ENCODE results near the gene SHBG.
A peak's percentile ranks its signal among the peaks of the same experiment; 100 is the strongest.
"Not testable (repeated sequence)": the region's sequence is repeated elsewhere in the genome, so short reads cannot be mapped to it uniquely, and the experiment has no call there.

SHBG gene

DNA sequence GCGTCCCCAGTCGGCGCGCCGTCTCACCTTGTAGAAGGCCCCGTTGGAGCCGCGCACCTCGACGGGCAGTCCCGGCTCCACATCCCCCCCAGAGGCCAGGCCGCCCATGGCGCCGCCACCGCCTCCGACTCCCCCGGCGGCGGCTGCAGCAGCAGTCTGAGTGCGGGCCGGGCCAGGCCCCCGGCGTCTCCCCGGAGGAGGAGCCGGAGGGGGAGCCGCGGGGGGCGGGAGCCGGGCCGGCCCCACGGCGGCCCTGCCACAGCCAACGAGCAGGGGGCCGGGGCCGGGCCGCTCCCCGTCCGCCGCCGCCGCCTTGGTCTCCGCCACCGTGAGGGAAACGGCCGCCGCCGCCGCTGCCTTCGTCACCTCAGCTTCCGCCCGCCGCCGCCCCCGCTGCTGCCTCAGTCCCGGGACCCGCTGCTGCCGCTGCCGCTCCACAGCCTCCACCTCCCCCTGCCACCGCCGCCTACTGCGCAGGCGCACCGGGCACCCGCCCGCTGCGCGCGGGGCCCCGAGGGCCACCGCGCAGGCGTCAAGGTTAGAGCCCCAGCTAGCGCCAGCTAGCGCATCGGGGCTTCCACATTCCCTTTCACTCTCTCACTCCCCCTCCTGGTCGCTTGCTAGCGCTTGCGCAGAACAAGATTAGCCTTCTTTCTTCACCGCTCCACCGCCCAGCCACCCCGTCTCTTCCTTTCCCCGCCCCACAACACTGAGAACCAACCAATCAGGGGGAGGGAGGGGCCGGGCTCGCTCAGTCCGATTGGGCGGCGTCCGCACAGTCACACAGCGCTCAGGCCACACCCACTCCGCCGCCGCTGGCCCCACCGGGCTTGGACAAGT lies 15.3 kb upstream of the SHBG start, which contains the start of gene FXR2:
Gene FXR2, minus strand, starts transcription at position 473 of the 840 bp plus-strand sequence. Its CDS starts 365 bp downstream, at position 108.
- H3K27me3 ChIP-seq (ENCODE audit: insufficient read depth, low read length): no peaks in the 10 kb centered on the region
- H3K9ac ChIP-seq (ENCODE audit: low read depth, low read length): peak within 1 kb of the TSS; percentile 86; the same call in 1 of the 2 replicates
- peaks cover 11% of the 10 kb centered on the region for H3K4me1 ChIP-seq (ENCODE audit: insufficient read depth, low read length)
- no peak within 1 kb of the TSS for H3K27ac ChIP-seq (ENCODE audit: low read length)
- H3K36me3 ChIP-seq (ENCODE audit: insufficient read depth, low read depth, low read length): peaks cover 5% of the 10 kb centered on the region; the same call in 1 of the 2 replicates
- no peaks in the 10 kb centered on the region for H3K9me3 ChIP-seq (ENCODE audit: insufficient read depth, low read depth, low read length)
- peak within 1 kb of the TSS; percentile 78 for H3K4me3 ChIP-seq (ENCODE audit: low read length)

- no peaks in the 10 kb centered on the region for H3K9me3 ChIP-seq (ENCODE audit: insufficient read depth, low read depth, low read length)
- H3K27ac ChIP-seq (ENCODE audit: low read length): no peak overlapping the region
- no peaks in the 10 kb centered on the region for H3K27me3 ChIP-seq (ENCODE audit: insufficient read depth, low read length)
- peak overlapping the region; percentile 56; the same call in 1 of the 2 replicates for H3K9ac ChIP-seq (ENCODE audit: low read depth, low read length)
- H3K4me3 ChIP-seq (ENCODE audit: low read length): peak overlapping the region; percentile 66
- H3K36me3 ChIP-seq (ENCODE audit: insufficient read depth, low read depth, low read length): peaks cover 5% of the 10 kb centered on the region; the same call in 1 of the 2 replicates
- H3K4me1 ChIP-seq (ENCODE audit: insufficient read depth, low read length): peaks cover 11% of the 10 kb centered on the region
These were observed 14.6 kb upstream of the SHBG start for GRCh38 chr17:7615265-7615747.

DNA sequence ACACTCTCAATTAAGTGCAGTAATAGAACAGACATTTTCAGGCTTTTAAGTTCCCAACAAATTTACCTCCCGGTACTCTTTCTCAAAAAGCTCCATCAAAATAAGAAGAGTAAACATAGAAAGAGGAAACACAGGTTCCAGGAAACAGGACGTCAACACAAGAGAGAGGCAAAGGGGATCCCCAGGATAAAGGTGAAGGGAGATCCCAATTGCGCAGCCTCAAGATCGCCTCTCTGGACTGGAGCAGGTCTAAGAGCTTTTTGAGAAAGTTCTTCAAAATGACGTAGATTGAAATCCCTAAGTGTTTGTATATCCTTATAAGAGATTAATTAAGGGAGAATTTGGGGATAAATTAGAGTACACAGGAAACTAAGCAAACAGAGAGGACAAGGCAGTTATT lies 11.3 kb upstream of the SHBG start:
- no peak overlapping the region for H3K9ac ChIP-seq (ENCODE audit: low read depth, low read length)
- peaks cover under 1% of the 10 kb centered on the region; the same call in 1 of the 2 replicates for H3K4me1 ChIP-seq (ENCODE audit: insufficient read depth, low read length)
- H3K27ac ChIP-seq (ENCODE audit: low read length): no peak overlapping the region
- no peaks in the 10 kb centered on the region for H3K9me3 ChIP-seq (ENCODE audit: insufficient read depth, low read depth, low read length)
- no peaks in the 10 kb centered on the region for H3K36me3 ChIP-seq (ENCODE audit: insufficient read depth, low read depth, low read length)
- no peak overlapping the region for H3K4me3 ChIP-seq (ENCODE audit: low read length)
- no peaks in the 10 kb centered on the region for H3K27me3 ChIP-seq (ENCODE audit: insufficient read depth, low read length)

- Histone ChIP-seq H3K27me3 (ENCODE audit: insufficient read depth, low read length) (no peaks in the 10 kb centered on the region), H3K9me3 (ENCODE audit: insufficient read depth, low read depth, low read length) (no peaks in the 10 kb centered on the region), H3K27ac (ENCODE audit: low read length) (no peak overlapping the region), H3K4me1 (ENCODE audit: insufficient read depth, low read length) (no peaks in the 10 kb centered on the region), H3K36me3 (ENCODE audit: insufficient read depth, low read depth, low read length) (0 out of 2 replicates have a peak, but pooled peaks cover under 1% of the 10 kb centered on the region), H3K9ac (ENCODE audit: low read depth, low read length) (no peak overlapping the region), H3K4me3 (ENCODE audit: low read length) (no peak overlapping the region)
These were observed 9.1 kb upstream of the SHBG start for GRCh38 chr17:7620835-7621234.

GRCh38 chr17:7623661-7624060 lies 6.3 kb upstream of the SHBG start:
- Histone ChIP-seq H3K9ac (ENCODE audit: low read depth, low read length) (no peak overlapping the region), H3K36me3 (ENCODE audit: insufficient read depth, low read depth, low read length) (peaks cover 8% of the 10 kb centered on the region; the same call in 1 of the 2 replicates), H3K4me3 (ENCODE audit: low read length) (no peak overlapping the region), H3K27ac (ENCODE audit: low read length) (no peak overlapping the region), H3K9me3 (ENCODE audit: insufficient read depth, low read depth, low read length) (no peaks in the 10 kb centered on the region), H3K27me3 (ENCODE audit: insufficient read depth, low read length) (no peaks in the 10 kb centered on the region), H3K4me1 (ENCODE audit: insufficient read depth, low read length) (peaks cover 6% of the 10 kb centered on the region; the same call in 1 of the 2 replicates)

- H3K36me3 ChIP-seq (ENCODE audit: insufficient read depth, low read depth, low read length); H3K4me3 ChIP-seq (ENCODE audit: low read length); H3K27ac ChIP-seq (ENCODE audit: low read length); H3K9ac ChIP-seq (ENCODE audit: low read depth, low read length); H3K27me3 ChIP-seq (ENCODE audit: insufficient read depth, low read length); H3K4me1 ChIP-seq (ENCODE audit: insufficient read depth, low read length); H3K9me3 ChIP-seq (ENCODE audit: insufficient read depth, low read depth, low read length): not testable (repeated sequence)
These were observed 4.2 kb upstream of the SHBG start for GRCh38 chr17:7625749-7626148.

DNA sequence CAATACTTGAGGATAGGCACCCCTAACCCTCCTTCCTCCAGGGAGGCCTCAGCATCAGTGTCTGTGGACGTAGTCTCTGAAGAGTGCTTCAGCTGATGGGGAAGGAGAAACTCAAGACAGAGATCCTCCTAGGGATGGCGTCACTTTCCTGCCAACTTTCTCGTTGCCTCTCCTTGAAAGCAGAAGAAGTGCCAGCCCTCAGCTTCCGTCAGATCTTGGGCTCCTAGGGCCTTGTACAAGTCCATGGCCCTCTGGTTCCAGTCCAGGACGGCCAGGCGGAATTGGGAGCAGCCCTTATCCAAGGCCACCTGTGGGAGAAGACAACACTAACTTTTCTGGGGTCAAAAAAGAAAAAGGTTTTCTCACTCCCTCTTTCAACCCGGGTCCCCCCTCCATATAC lies 3.6 kb upstream of the SHBG start:
- Histone ChIP-seq H3K9ac (ENCODE audit: low read depth, low read length) (peak overlapping the region; percentile 96; the same call in 1 of the 2 replicates), H3K4me3 (ENCODE audit: low read length) (peak overlapping the region; percentile 80; the same call in 1 of the 2 replicates), H3K27me3 (ENCODE audit: insufficient read depth, low read length) (no peaks in the 10 kb centered on the region), H3K27ac (ENCODE audit: low read length) (no peak overlapping the region), H3K36me3 (ENCODE audit: insufficient read depth, low read depth, low read length) (peaks cover 8% of the 10 kb centered on the region; the same call in 1 of the 2 replicates), H3K9me3 (ENCODE audit: insufficient read depth, low read depth, low read length) (no peaks in the 10 kb centered on the region), H3K4me1 (ENCODE audit: insufficient read depth, low read length) (peaks cover 6% of the 10 kb centered on the region; the same call in 1 of the 2 replicates)

DNA sequence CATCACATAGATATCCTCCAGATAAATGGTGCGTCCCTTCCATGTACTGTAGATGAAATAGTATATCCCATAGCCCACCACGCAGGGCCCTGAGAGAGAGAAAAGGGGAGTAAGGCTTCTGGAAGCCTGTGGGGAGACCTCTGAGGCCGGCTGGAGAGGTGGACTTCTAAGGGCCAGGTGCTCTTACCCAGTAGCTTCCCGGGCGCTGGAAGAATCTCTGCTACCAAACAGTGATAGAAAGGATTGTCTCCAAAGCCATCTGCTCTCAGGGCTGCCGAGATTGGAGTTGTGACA lies 3.0 kb upstream of the SHBG start:
- Histone ChIP-seq H3K27me3 (ENCODE audit: insufficient read depth, low read length) (no peaks in the 10 kb centered on the region), H3K9me3 (ENCODE audit: insufficient read depth, low read depth, low read length) (no peaks in the 10 kb centered on the region), H3K9ac (ENCODE audit: low read depth, low read length) (peak overlapping the region; percentile 96), H3K4me1 (ENCODE audit: insufficient read depth, low read length) (peaks cover 6% of the 10 kb centered on the region; the same call in 1 of the 2 replicates), H3K4me3 (ENCODE audit: low read length) (peak overlapping the region; percentile 80), H3K27ac (ENCODE audit: low read length) (peak overlapping the region; percentile 96), H3K36me3 (ENCODE audit: insufficient read depth, low read depth, low read length) (peaks cover 8% of the 10 kb centered on the region; the same call in 1 of the 2 replicates)

DNA sequence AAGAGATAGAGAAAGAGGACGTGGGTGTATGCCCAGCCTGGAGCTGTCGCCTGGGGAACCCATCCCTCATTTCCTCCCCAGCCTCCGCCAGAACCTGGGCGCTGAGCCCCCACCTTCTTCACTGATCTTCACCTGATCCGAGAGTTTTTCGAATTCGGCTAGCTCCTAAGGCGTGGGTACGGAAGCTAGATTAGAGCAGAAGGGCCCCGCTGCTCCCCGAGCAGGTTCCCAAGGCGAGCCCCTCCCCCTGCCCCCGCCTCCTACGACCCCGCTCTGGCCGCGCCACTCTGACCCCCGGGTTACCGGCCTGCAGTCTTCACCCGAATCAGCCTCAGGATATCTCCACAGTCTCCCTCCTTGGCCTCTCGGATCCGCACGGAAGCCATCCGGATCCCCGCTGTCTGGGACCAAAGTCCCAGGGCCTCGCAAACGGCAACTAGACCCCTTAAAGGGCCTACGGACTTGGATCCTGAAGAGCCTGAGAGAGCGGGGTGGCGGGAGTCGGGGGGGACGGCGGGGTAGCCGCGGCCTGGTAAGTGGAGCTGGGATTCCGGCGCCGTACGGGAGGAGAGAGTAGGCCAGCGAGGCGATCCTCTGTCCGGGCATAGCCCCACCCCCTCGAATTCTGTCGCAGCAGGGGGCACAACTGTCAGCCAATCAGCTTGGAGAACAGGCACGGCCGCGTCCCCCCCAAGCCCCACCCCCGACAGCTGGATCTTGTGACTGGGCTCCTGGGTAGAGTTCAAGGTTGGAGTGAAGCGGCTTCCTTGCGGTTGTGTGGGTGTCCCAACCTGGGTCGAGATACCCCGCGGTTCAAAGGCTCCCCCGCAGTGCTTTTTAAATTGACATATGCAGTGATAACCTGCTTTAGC lies 2.4 kb upstream of the SHBG start, which contains the start of gene SAT2:
Gene SAT2, minus strand, starts transcription at position 572 of the 872 bp plus-strand sequence. Its CDS starts 186 bp downstream, at position 386.
- no peaks in the 10 kb centered on the region for H3K27me3 ChIP-seq (ENCODE audit: insufficient read depth, low read length)
- H3K9me3 ChIP-seq (ENCODE audit: insufficient read depth, low read depth, low read length): no peaks in the 10 kb centered on the region
- peaks cover 8% of the 10 kb centered on the region; the same call in 1 of the 2 replicates for H3K36me3 ChIP-seq (ENCODE audit: insufficient read depth, low read depth, low read length)
- peaks cover 6% of the 10 kb centered on the region; the same call in 1 of the 2 replicates for H3K4me1 ChIP-seq (ENCODE audit: insufficient read depth, low read length)
- H3K4me3 ChIP-seq (ENCODE audit: low read length): peak within 1 kb of the TSS; percentile 80
- H3K9ac ChIP-seq (ENCODE audit: low read depth, low read length): peak within 1 kb of the TSS; percentile 96
- peak within 1 kb of the TSS; percentile 96 for H3K27ac ChIP-seq (ENCODE audit: low read length)

- Histone ChIP-seq H3K9ac (ENCODE audit: low read depth, low read length) (no peak overlapping the region), H3K36me3 (ENCODE audit: insufficient read depth, low read depth, low read length) (no peaks in the 10 kb centered on the region), H3K9me3 (ENCODE audit: insufficient read depth, low read depth, low read length) (no peaks in the 10 kb centered on the region), H3K27me3 (ENCODE audit: insufficient read depth, low read length) (no peaks in the 10 kb centered on the region), H3K4me1 (ENCODE audit: insufficient read depth, low read length) (peaks cover 7% of the 10 kb centered on the region; the same call in 1 of the 2 replicates), H3K27ac (ENCODE audit: low read length) (no peak overlapping the region), H3K4me3 (ENCODE audit: low read length) (no peak overlapping the region)
These were observed 1.8 kb downstream of the SHBG start for GRCh38 chr17:7631398-7632380.

All from iPS-20b (cell line).